ENCODE data around the gene ANGPTL3. TPM values are rescaled to one million over a fixed set of nuclear protein-coding genes. Genes with fewer than 3 reads are reported as not detected.

The ANGPTL3 gene
- total and polyA plus RNA-seq, 2 of the 8 experiments (the other 6 are each of a cell fraction or from before 2014, with no cell fraction given), result not detected

DNA sequence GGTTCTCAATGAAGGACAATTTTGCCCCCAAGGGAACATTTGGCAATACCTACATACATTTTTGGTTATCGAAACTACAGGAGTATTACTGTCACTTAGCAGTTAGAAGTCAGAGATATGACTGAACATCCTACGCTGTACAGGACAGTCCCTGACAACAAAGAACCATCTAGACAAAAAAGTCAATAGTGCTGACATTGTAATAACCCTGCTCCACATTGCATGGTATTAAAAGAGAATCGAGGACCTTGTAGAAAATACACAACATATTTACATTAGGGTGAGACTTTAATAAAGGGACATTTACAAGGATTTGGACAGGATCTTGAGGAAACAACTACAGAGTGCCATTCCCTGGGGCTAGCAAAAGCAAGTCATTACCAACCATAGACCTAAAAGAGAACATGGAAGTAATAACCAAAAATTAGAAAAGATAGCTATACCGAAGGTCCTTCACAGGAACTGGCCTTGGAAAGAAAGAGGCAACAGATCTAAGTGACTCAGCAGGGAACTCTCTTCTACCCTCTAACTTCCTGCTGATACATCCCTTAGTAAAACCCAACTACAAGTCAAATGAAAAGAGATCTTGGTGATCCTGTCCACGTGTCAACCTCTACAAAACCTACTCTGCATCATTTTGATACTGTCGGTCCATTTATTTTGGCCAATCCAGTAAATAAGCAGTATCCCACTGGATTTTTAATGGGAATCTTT lies 40.2 kb downstream of the ANGPTL3 start:
- H3K79me1 ChIP-seq (ENCODE audit: low read depth, low read length), result no peaks in the 10 kb centered on the region
- H2BK5ac ChIP-seq (ENCODE audit: low read depth, low read length), result no peak overlapping the region
- no peaks in the 10 kb centered on the region for H3K27me3 ChIP-seq (replicated peaks in 1 of 4; ENCODE audit: control insufficient read depth in 3 of 4, extremely low read depth in 1 of 4, insufficient read depth in 3 of 4, low read length in 3 of 4)
- no peak overlapping the region for H4K5ac ChIP-seq (ENCODE audit: insufficient read length, low read depth, low read length)
- no peak overlapping the region for H3K56ac ChIP-seq (replicated peaks; ENCODE audit: insufficient read length, low read depth, low read length)
- no peak overlapping the region for H3K4me2 ChIP-seq (ENCODE audit: insufficient read depth in 1 of 2, low read depth in 2 of 2, low read length in 2 of 2)
- H3K79me2 ChIP-seq (ENCODE audit: control insufficient read depth in 1 of 2, insufficient read depth in 2 of 2, low read length in 2 of 2), result no peaks in the 10 kb centered on the region
- no peak overlapping the region for H3K4ac ChIP-seq (replicated peaks; ENCODE audit: insufficient read length, low read depth, low read length)
- H3K23ac ChIP-seq (ENCODE audit: insufficient read length), result no peak overlapping the region
- H2AFZ ChIP-seq (ENCODE audit: low read length), result no peak overlapping the region
- H3K27ac ChIP-seq (ENCODE audit: low read depth, low read length), result no peak overlapping the region
- no peak overlapping the region for H2BK120ac ChIP-seq (replicated peaks; ENCODE audit: low read depth, low read length)
- no peaks in the 10 kb centered on the region for H3K9me3 ChIP-seq (ENCODE audit: insufficient read depth in 2 of 2, low read depth in 1 of 2, low read length in 1 of 2)
- no peak overlapping the region for H3K4me3 ChIP-seq (ENCODE audit: extremely low read depth in 1 of 4, insufficient read depth in 2 of 4, low read depth in 3 of 4, low read length in 4 of 4)
- H3K4me1 ChIP-seq (replicated peaks in 1 of 4; ENCODE audit: control insufficient read depth in 3 of 4, insufficient read depth in 4 of 4, low read length in 3 of 4), result no peaks in the 10 kb centered on the region
- DNase-seq (ENCODE audit: low read depth in 1 of 2, low spot score in 2 of 2) (no peak), FAIRE-seq (peak; percentile 57)
- H3K14ac ChIP-seq (ENCODE audit: insufficient read length), result no peak overlapping the region
- no peak overlapping the region for H3K9ac ChIP-seq (replicated peaks in 1 of 4; ENCODE audit: extremely low read depth in 1 of 4, low read depth in 3 of 4, low read length in 3 of 4)
- no peaks in the 10 kb centered on the region for H3K23me2 ChIP-seq (ENCODE audit: low read depth, low read length)
- no peaks in the 10 kb centered on the region for H4K20me1 ChIP-seq (replicated peaks in 1 of 2; ENCODE audit: control insufficient read depth in 1 of 2, insufficient read depth in 2 of 2, low read length in 2 of 2)
- H2BK15ac ChIP-seq (ENCODE audit: low read length), result no peak overlapping the region
- CTCF ChIA-PET (ENCODE audit: partially characterized antibody), result no interaction called here
- H3K36me3 ChIP-seq (ENCODE audit: control insufficient read depth in 2 of 4, insufficient read depth in 4 of 4, low read length in 3 of 4), result peaks cover 0 to 7% (median 2%) of the 10 kb centered on the region in 4 experiments; a peak in 3 of 8 replicates
- WGBS, 2 experiments (ENCODE audit: extremely low coverage in 1 of 2, insufficient coverage in 1 of 2, insufficient read length in 1 of 2, insufficient replicate concordance in 2 of 2, low coverage in 1 of 2, low lambda C conversion rate in 2 of 2, missing lambda C conversion rate in 1 of 2), result 93% methylated on average over 6 of the region's 6 CpGs; no CpG with 5 or more reads in 1 of the 2 experiments
- POLR2A ChIA-PET (ENCODE audit: partially characterized antibody), result interaction anchor here (0.7 kb wide), 1 partner anchor 38 kb away, joined by 3 read pairs; no protein-coding TSS in a partner anchor
- H4K91ac ChIP-seq (replicated peaks; ENCODE audit: insufficient read length, low read length), result no peak overlapping the region
- no peak overlapping the region for H2BK20ac ChIP-seq (ENCODE audit: low read length)
- H4K8ac ChIP-seq (ENCODE audit: extremely low read depth, insufficient read depth, low read length), result no peak overlapping the region
- H2BK12ac ChIP-seq (ENCODE audit: low read depth, low read length), result no peak overlapping the region
- H3K18ac ChIP-seq (ENCODE audit: extremely low read depth, low read length), result no peak overlapping the region
- no peak overlapping the region for H2AK5ac ChIP-seq (ENCODE audit: low read depth, low read length)
- TF ChIP-seq SP2 (IDR thresholded peaks at IDR 0.05; ENCODE audit: low read length), result no peak
- TF ChIP-seq FOSL1 (IDR thresholded peaks at IDR 0.05; ENCODE audit: insufficient read depth, low read depth, low read length), result no peak
- TF ChIP-seq ATF3 (IDR thresholded peaks at IDR 0.05; ENCODE audit: insufficient read depth, low read depth, low read length), result no peak
- TF ChIP-seq JUN (IDR thresholded peaks at IDR 0.05; ENCODE audit: low read depth, low read length), result no peak
- no peak for TF ChIP-seq CBX5 (IDR thresholded peaks at IDR 0.05; ENCODE audit: low read depth, low read length)
- TF ChIP-seq E2F6 (IDR thresholded peaks at IDR 0.05), result no peak
- TF ChIP-seq CTCF (IDR thresholded peaks at IDR 0.05; ENCODE audit: control extremely low read depth in 1 of 3, insufficient read depth in 1 of 3, low read depth in 1 of 3, low read length in 3 of 3), result no peak
- no peak for TF ChIP-seq POU5F1 (IDR thresholded peaks at IDR 0.05; ENCODE audit: low read depth, low read length)
- TF ChIP-seq CBX8 (IDR thresholded peaks at IDR 0.05; ENCODE audit: borderline replicate concordance, low read depth, low read length), result no peak

Measured in H1 (cell line).